DMS 273 (cell line): Measurements from ENCODE around the gene AARS2.
A peak's percentile ranks its signal among the peaks of the same experiment; 100 is the strongest.

Experiments
- DNase-seq: peaks from one replicate; lab custom pipeline; 2025; ENCODE audit not compliant: unreplicated experiment; lab: John Stamatoyannopoulos, UW

AARS2 gene

DNA sequence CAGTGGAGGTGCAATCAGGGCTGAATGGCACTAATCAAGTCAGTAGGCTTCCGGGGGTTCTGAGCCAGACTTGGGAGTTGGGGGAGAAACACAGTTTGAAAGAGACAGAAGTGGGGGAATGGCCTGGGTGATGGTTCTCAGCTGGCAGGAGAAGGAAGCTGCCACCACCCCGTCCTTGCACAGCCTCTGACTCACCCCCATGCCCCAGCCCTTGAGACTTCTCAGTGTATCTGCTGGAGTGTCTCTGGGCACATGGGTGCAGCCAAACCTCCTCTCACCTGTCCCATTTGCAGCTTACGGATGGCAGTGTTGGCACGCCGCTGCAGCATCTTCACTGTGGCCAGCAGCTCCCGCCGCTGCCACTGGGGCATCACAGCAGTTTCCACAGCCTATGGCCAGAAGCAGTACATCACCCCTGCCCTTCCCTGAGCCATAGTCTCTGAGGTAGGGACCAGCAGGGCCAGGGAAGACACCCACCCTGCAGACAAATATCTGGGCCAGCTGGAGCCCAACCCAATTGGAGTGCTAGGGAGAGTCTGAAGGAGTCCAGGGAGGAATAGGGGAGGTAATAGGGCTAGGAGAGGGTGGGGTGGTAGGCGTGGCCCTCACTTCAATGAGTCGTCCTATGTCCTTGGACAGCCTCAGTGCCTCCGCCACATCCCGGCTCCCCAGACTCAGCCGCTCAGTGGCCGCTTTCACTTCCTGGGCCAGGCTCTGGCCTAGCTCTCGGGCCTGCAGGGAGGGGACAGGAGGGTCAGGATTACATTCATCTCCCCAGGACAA, 11.2 kb downstream of the AARS2 start:
- no peak for DNase-seq

DNA sequence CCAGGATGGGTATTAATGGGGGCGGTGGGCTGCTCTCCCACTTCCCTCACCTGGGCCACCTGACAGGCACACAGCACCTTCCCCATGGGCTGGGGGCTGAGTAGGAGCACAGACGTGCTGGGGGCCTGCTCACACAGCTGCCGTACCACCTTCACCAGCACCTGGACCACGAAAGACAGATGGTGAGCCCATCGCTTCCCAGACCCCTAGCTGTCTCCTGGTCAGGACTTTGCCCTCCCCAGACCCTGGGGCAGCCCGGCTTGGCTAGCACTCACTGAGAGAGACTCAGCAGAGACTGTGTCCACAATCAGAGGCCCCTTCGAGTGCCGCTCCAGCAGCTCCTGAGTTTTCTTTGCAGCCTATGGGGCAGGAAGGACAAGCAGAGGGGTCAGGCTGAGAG, 12.0 kb downstream of the AARS2 start:
- no peak for DNase-seq

DNA sequence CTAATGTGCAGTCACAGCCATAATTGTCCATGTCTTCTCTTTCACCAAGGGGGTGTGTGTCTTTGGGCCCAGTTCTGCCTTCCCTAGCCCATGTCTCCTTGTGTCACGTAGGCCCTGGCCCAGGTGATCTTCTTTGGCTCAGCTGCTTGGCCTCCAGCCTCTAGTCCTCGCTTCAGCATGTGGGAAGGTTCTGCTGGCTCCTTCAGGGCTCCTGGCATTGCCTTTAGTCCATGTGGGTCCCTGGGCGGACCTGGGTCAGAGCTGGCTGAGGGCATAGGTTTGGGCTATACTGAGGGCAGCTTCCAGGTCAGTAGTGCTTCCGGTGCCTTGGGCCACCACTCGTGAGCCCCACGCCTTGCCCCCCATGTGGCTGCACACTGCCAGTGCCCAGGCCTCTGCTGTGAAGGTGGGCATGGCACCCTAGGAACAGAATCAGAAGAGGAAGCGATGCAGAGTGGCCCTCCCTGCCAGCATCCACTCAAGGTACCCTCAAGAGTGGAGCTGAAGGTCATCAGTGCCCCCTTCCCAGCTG, 12.8 kb downstream of the AARS2 start:
- DNase-seq = no peak

DNA sequence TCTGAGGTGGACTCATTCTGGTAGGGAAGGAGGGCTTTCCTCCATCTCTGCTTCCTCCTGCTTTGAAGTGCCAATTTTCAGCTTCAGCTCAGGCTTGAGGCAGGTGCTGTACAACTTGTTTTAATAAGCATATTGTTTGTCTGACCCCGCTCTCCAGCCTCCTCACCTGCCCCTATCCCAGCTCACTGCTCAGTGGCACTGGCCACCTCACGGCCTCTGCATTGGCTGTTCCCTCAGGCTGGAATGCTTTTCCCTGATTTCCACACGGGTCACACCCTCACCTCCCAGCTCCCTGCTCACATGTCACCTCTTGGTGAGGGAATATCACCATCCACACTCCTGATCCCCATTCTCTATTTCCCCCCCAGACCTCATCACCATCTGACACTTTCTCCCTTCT, 14.3 kb downstream of the AARS2 start:
- DNase-seq = no peak

DNA sequence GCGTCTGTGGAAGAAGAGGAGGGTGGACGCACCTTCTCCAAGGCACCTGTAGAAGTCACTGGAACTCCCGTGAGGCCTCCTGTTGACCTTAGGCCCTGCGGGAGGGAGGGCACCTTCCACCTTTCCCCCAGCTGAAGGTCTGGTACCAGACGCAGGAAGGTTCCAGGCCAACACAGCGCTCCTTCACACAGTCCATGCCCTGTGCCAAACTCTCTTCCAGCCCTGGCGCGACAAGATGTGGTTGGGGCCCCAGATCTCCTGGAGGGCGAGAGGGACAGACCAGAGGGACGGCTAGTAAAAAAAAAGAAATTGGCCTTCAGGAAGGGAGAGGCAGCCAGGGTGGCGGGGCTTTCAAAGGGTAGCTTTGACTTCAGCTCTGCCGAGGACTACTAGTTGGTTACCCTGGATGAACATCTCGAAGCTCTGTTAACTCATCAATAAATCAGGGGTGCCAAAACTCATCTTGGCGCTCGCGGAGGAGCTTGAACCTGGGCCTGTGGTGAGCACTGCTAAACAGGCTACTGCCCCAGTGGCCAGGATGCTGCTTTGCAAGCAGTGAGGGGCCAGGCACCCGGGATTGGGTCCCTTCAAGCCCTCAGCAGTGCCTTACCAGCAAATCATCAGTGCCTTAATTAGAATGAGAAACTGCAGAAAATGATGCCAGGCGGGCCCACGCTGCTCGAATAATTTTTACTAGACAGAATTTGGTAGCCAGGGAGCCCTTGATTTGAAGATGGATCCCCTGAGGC, 14.9 kb downstream of the AARS2 start:
- DNase-seq = peak; percentile 46

DNA sequence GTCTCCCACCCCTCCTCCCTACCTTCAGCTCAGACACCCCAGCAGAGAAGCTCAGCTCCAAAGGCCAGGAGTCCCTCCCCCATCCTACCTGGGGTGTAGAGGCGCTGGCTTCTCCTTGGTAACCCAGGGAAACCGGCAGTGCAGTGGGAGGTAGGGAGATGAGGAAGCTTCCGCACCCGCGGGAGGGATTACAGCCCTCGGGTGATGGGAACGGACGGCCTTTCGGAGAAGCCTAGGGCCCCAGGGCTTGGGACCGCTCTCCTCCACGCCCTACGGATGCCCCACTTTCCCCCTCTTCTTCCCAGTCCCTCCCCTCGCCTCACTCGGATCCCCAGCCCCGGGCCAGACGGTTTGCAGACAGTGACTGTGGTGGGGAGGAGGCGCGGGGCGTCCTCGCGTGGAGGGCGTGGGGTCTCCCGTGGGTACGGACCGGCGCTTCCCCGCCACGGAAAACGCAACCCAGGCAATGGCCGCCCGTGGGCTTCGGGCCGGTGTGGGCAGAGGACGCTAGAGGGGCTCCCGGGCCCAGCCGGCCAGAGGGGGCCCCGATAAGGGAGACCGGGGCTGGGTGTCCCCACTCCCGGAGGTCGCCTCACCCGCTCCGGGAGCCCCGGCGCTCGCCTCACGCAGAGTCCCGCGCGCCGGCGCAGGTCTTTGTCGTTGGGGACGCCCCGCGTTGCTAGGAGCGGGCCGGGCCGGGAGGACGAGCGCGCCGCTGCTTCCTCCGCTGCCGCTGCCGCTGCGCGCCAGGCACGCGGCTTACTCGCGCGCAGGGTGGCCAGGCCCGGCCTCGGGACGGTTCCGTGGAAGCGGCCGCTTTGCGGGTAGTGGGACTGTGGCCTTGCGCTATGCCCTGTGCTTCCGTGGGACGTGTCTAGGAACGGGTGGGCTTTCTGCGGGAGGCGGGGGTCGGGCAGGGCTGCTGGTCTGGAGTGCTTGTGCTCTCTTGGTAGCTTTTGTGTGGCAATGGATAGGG, 15.8 kb downstream of the AARS2 start:
- DNase-seq = peak; percentile 85

DNA sequence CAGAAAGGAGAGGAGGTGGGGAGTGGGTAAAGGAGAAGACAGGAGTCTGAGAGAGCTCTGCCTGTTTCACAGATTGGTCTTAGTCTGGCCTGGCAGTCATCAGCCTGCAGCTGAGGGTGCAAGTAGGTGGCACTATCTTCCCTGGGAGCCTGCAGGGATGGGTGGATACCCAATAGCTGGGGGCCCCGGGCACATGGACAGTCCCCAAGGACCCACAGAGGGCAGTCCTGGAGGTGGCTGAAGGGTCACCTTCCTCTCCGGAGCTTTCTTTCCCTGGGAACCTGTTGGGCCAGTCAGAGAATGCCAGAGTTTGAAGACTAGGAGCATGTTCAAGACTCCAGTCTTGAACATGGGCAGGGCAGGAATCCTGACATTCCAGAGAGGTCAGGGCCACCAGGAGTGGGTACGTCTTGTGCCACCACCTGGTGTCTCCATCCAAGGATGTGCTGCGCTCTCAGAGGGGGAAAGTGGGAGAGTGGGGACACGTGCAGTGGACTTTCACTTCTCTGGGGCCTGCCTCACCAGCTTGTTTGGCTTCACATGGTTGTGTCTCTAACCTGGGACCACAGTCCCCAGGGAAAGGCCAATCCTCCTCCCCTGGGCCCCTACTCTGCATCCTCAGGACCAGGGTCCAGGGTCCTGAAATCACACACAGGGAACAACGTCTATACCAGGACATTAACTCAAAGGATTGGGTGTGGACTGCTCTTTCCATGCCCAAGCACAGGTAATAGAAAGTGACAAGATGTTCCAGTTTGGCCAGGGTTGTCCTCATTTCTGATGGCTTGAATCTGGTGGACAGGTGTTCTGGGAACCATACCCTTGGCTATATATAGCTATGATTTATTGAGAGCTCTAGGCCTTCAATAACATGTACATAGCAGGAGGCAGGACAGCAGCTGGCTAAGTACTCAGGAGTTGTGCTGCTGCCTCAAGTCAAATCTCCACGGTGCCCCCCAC, 18.0 kb downstream of the AARS2 start:
- DNase-seq = peak; percentile 38

DNA sequence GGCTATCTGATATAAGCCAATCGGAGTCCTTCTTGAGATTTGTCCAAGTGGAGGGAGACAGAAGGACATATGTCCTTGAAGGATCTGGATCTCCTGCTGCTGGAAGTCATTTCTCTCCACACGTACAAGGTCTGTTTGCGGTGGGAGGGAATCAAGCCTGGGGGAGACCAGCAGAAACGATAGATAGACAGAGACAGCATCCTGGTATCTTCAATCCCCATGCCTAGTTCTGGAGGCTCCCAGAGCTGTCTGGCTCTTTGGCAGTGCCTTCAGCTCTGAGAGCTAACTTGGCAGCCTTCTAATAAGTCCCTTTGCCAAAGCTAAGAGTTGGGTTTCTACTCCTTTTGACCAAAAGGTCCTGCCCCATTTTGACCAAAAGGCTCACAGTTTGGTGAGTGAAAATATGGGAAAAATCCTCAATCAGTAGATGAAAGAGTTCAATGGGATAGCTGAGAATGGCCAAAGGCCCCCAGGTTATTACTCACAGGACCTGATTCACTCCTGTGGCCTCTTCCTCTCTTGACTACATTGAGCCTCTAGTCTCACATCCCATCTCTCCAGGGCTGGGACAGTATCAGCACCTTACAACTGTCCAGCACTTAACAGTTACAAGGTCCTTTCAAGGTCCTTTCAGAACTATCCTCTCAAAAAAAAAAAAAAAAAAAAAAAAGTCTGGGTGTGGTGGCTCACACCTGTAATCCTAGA, 20.3 kb downstream of the AARS2 start:
- no peak for DNase-seq

DNA sequence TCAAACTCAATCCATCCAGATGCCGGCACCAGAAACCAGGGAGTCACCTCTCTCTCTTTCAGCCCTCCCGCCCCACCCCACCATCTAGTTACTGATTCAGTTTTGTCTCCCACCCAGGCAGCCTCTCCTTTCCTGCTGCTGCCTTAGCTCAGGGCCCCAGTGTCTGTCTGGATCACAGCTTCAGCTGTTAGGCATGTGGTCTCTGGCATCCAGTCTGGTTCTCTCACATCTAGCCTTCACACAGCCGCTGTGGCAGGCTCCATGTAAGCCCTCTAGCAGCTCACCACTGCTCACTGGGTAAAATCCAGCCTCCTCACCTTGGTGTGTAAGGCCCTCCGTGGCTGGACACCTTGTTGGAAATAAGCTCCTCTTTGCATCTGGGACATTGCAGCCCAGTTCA, 21.3 kb downstream of the AARS2 start:
- DNase-seq = no peak

DNA sequence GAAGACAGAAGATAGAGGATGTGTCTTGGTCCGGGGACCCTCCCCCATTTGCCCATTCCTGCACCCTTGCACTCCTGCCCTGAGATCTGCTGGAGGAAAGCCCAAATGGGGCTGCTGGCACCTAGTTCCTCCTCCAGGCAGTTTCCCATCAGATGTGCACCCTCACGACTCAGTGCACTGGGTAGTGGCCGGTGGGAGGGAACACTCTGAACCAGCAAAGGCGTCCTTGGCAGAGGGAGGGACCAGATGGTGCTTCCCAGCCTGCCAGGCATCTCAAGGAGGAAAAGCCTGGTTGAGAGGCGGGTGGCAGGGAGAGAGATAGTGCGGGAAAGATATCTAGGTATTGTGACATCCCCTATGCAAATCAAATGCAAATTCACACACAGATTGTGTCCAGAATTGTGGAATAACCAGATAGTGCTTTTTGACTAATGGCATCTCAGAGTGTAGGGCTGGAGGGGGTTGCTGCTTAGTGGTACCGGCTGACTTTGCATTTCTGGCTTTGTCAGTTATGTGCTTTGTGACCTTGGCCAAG, 23.4 kb downstream of the AARS2 start:
- DNase-seq = peak; percentile 95

DNA sequence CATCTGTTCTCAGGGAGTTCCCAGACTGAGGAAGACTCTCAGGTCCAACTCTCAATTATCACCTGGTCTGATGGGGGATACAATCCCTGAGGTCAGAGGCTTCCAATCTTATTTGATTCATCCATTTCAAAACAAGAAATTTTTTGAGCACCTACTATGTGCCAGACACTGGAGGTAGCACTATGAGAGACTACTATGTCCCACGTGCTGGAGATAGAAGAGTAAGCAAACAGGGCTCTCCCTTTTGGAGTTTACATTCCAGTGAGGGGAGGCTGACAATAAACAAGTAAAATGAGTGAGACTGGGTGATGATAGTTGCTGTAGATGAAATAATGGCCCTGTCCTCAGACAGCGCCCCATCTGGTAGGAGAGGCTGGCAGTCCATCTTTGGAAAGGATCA, 26.4 kb downstream of the AARS2 start:
- DNase-seq = no peak

DNA sequence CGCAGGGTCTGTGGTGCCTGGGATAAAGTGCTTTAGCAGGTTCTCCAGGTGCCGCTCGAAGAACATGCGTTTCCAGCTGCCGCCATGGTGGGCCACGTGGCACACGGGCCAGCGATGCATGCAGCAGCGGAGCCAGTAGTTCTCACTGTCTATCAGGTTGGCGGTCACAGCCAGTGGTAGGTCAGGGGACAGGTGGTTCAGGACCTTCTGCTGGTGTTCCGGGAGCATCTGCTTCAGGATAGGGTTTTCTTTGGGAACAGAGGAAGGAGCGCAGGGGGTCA, 26.9 kb downstream of the AARS2 start:
- DNase-seq = no peak

DNA sequence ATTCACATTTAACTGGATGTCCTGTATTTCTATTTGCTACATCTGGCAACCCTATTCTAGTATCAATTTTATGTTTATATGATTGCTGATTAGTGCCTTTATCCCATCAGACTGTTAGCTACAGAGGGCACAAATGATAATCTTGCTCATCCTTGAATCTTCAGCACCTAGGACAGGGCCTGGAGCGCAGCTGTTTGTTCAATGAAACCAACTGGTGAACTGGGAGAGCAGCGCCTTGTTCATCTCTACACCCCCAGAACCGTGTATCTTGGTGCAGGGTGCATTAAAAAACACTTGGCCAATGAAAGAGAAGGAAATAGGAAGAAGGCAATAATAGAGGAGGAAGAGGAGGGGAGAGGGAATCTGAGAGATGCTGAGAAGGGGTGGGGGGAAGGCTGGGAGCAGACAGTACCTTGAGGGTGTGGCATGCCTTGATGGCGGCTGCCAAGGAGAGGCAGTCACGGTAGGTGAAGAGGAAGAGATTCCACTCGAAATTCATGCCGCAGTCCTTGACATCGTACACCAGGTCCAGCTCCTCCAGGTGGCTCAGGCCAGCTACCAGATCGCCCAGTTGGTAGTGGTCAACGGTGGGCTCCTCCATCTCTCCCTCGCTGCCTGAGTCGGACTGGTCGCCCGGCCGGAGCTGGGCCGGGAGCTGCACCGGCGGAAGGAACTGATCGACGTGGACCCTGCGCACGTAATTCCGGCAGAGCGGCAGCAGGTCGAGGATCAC, 27.4 kb downstream of the AARS2 start:
- no peak for DNase-seq

DNA sequence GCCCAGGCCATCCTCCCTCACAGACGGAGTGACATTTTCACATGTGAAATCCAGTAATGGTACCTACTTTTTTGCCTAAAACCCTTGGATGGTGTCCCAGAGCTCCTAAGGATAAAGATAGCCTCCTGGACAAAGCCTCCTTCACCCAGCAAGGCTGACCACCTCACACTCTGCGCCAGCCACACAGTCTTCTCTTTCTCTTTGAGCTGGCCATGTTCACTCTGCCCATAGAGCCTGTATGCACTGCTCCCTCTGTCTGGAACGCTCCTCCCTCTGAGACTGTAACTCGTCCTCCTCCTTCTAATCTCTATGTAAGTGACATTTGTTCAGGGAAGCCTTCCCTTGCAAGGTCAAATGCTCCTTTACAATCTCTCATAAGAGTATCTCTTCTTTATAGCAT, 28.3 kb downstream of the AARS2 start:
- DNase-seq = no peak

DNA sequence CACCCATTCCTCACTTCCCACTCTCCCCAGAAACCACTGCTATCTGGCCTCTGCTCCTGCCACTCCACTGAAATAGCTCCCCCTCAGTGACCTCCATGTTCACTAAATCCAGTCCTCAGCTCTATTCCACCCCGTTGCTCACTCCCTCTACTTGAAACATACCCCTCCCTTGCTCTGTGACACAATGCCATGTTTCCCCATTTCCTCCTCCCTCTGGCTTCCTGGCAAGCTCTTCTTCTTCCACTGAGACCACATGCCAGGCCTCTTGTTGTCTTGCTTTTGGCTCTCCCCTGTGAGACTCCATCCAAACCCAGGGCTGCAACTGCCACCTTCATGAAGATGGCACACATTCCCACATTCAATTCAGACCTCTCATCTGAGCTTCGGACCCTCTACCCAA, 29.0 kb downstream of the AARS2 start:
- DNase-seq = no peak

DNA sequence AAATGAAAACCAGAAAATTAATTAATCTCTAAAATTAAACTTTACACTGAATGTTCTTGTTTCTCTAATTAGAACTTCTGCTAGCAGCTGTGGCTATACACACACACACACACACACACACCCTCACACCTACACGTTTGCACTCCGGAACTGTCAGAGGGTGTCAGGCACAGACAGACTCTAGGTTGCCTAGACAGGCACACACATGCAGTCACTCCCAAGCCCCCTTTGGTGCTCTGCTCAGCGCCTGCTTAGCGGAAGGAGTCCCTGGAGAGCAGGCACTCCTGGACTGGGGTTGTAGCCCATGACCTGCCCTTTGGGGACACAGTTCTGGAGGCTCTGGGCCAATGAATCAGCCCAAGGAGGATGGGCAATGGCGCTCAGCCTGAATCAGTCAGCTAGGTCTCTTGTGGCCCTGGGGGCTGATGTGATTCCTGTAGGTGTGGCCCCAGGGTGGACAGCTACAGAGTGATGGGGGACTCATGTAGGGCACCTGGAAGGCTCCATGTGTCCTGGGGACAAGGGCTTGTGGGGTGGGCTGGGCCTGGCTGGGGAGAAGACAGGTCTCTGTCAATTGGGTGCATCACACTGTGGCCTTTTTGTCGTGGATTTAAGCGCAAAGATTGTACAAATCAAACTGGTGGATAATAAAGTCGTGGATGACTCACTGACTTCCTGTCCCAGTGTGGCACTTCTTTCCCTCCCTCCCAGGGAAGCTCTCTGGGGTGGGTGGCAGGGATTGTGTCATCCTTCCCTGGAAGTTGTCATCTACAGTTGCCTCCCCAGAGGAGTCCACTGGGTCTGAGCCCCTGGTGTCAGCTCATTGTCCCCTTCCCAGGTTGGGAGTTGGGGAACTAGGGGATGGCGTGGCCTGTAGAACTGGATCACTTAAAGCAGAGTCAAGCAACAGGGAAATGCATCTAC, 34.1 kb downstream of the AARS2 start:
- DNase-seq = no peak

DNA sequence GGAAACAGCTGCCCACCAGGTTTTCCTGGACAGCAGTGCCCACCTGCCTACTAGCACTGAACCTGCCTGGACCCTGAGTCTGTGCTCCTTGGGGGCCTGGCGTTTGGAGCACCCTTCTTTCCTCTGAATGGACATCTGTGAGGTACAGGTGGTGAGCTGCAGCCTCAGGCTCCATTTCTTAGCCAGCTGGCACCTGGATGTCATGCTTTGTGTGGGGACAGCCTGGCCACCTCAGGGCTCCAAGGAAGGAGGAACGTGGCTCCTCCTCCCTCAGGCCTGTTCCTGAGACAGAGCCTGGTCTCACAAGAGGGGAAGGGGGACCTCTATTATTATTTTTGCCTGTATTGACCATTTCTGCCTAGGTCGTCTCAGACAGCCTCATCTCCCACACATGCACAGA, 34.8 kb downstream of the AARS2 start:
- no peak for DNase-seq

DNA sequence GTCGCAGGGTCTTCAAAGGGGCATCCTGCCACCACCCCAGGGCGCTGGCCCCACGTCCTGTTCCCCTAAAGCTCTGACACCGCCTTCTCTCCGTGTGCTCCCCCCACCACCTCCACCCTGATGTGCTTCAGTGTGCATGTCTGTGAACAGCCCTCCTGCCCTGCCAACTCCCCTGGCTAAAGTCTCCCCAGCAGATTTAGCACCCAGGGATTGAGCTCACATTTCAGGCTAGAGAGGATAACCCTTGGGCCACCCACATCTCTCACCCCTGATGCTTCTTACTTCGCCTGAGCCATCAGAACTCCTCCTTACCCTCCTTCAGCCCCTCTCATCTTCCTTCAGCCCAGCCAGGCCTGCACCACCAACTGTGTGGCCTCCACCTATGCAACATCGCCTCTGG, 35.4 kb downstream of the AARS2 start:
- no peak for DNase-seq
